ENCODE results near the gene CDSN.

- TF ChIP-seq, protein P1, sequence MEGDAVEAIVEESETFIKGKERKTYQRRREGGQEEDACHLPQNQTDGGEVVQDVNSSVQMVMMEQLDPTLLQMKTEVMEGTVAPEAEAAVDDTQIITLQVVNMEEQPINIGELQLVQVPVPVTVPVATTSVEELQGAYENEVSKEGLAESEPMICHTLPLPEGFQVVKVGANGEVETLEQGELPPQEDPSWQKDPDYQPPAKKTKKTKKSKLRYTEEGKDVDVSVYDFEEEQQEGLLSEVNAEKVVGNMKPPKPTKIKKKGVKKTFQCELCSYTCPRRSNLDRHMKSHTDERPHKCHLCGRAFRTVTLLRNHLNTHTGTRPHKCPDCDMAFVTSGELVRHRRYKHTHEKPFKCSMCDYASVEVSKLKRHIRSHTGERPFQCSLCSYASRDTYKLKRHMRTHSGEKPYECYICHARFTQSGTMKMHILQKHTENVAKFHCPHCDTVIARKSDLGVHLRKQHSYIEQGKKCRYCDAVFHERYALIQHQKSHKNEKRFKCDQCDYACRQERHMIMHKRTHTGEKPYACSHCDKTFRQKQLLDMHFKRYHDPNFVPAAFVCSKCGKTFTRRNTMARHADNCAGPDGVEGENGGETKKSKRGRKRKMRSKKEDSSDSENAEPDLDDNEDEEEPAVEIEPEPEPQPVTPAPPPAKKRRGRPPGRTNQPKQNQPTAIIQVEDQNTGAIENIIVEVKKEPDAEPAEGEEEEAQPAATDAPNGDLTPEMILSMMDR (IDR thresholded peaks at IDR 0.05 in 2 of 3, conservative IDR thresholded peaks at IDR 0.05 in 1 of 3; ENCODE audit: borderline replicate concordance in 1 of 3, insufficient read depth in 1 of 3, low read depth in 2 of 3, low read length in 2 of 3) = no peak
- TF ChIP-seq RAD21 (IDR thresholded peaks at IDR 0.05; ENCODE audit: low read depth) = no peak
- no peak for TF ChIP-seq YY1 (IDR thresholded peaks at IDR 0.05; ENCODE audit: extremely low read depth, insufficient replicate concordance, low read depth, low read length)
- no peak for TF ChIP-seq POLR2AphosphoS5 (IDR thresholded peaks at IDR 0.05; ENCODE audit: low read depth, low read length)
- TF ChIP-seq, protein P2, sequence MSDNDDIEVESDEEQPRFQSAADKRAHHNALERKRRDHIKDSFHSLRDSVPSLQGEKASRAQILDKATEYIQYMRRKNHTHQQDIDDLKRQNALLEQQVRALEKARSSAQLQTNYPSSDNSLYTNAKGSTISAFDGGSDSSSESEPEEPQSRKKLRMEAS (IDR thresholded peaks at IDR 0.05) = no peak
- TF ChIP-seq POLR2A (IDR thresholded peaks at IDR 0.05; ENCODE audit: borderline replicate concordance, extremely low read depth, insufficient read depth, insufficient read length) = no peak
- TF ChIP-seq ZNF274 (IDR thresholded peaks at IDR 0.05; ENCODE audit: low read depth, low read length) = no peak
- TF ChIP-seq EZH2 (IDR thresholded peaks at IDR 0.05) = no peak
- TF ChIP-seq SP1 (IDR thresholded peaks at IDR 0.05; ENCODE audit: low read depth) = no peak
- TF ChIP-seq SIN3A (IDR thresholded peaks at IDR 0.05; ENCODE audit: low read depth) = no peak
- TF ChIP-seq ZFX (IDR thresholded peaks at IDR 0.05) = no peak
- TF ChIP-seq REST (IDR thresholded peaks at IDR 0.05; ENCODE audit: low read depth) = no peak
- TF ChIP-seq EZH2phosphoT487 (IDR thresholded peaks at IDR 0.05; ENCODE audit: borderline replicate concordance) = no peak
- no peak for TF ChIP-seq JUND (IDR thresholded peaks at IDR 0.05)
These were observed 8.5 kb downstream of the CDSN start for GRCh38 chr6:31111712-31112111.
